ENCODE results near the gene SPG21.

Gene SPG21

GRCh38 chr15:64944961-64945360 is 44.8 kb downstream of the SPG21 start:
- in situ Hi-C loops (cut with MboI; ENCODE audit: low sequenced_read_pairs): no loop called here

- in situ Hi-C loops (cut with MboI; ENCODE audit: low sequenced_read_pairs): no loop called here
These were observed 46.0 kb downstream of the SPG21 start for GRCh38 chr15:64943512-64944225.

- in situ Hi-C loops (cut with MboI; ENCODE audit: low sequenced_read_pairs): no loop called here
These were observed 47.4 kb downstream of the SPG21 start for GRCh38 chr15:64942356-64942755.

GRCh38 chr15:64938192-64938591 is 51.5 kb downstream of the SPG21 start:
- in situ Hi-C loops (cut with MboI; ENCODE audit: low sequenced_read_pairs): no loop called here

GRCh38 chr15:64934023-64934422 is 55.7 kb downstream of the SPG21 start:
- in situ Hi-C loops (cut with MboI; ENCODE audit: low sequenced_read_pairs): no loop called here

GRCh38 chr15:64931381-64931780 is 58.3 kb downstream of the SPG21 start:
- in situ Hi-C loops (cut with MboI; ENCODE audit: low sequenced_read_pairs): no loop called here

GRCh38 chr15:64930778-64931371 is 58.8 kb downstream of the SPG21 start:
- in situ Hi-C loops (cut with MboI; ENCODE audit: low sequenced_read_pairs): no loop called here

GRCh38 chr15:64930019-64930652 is 59.6 kb downstream of the SPG21 start:
- in situ Hi-C loops (cut with MboI; ENCODE audit: low sequenced_read_pairs): no loop called here

GRCh38 chr15:64928626-64929220 is 61.0 kb downstream of the SPG21 start:
- in situ Hi-C loops (cut with MboI; ENCODE audit: low sequenced_read_pairs): no loop called here

GRCh38 chr15:64926661-64927060 is 63.1 kb downstream of the SPG21 start:
- in situ Hi-C loops (cut with MboI; ENCODE audit: low sequenced_read_pairs): no loop called here

GRCh38 chr15:64925335-64926330 is 64.1 kb downstream of the SPG21 start:
- in situ Hi-C loops (cut with MboI; ENCODE audit: low sequenced_read_pairs): no loop called here

- in situ Hi-C loops (cut with MboI; ENCODE audit: low sequenced_read_pairs): loop anchor here (25.0 kb wide), 1 partner anchor 186 kb away; no protein-coding TSS in a partner anchor
These were observed 66.2 kb downstream of the SPG21 start for GRCh38 chr15:64923546-64923945.

GRCh38 chr15:64921711-64922110 is 68.0 kb downstream of the SPG21 start:
- in situ Hi-C loops (cut with MboI; ENCODE audit: low sequenced_read_pairs): loop anchor here (25.0 kb wide), 1 partner anchor 184 kb away; no protein-coding TSS in a partner anchor

- in situ Hi-C loops (cut with MboI; ENCODE audit: low sequenced_read_pairs): loop anchor here (25.0 kb wide), 1 partner anchor 182 kb away; no protein-coding TSS in a partner anchor
These were observed 70.0 kb downstream of the SPG21 start for GRCh38 chr15:64919721-64920120.

- in situ Hi-C loops (cut with MboI; ENCODE audit: low sequenced_read_pairs): loop anchor here (25.0 kb wide), 1 partner anchor 180 kb away; no protein-coding TSS in a partner anchor
These were observed 72.5 kb downstream of the SPG21 start for GRCh38 chr15:64917211-64917610.

GRCh38 chr15:64916365-64916764 is 73.3 kb downstream of the SPG21 start:
- in situ Hi-C loops (cut with MboI; ENCODE audit: low sequenced_read_pairs): loop anchor here (25.0 kb wide), 1 partner anchor 179 kb away; no protein-coding TSS in a partner anchor

- in situ Hi-C loops (cut with MboI; ENCODE audit: low sequenced_read_pairs): loop anchor here (25.0 kb wide), 1 partner anchor 178 kb away; no protein-coding TSS in a partner anchor
These were observed 74.0 kb downstream of the SPG21 start for GRCh38 chr15:64915518-64916227.
